ENCODE data around the gene ZBTB9.

GRCh38 chr6:33443619-33444504 is 10.5 kb upstream of the ZBTB9 start:
- TF ChIP-seq PBX3 (IDR thresholded peaks at IDR 0.05) (no peak), CTCF (IDR thresholded peaks at IDR 0.05) (no peak), CBX8 (IDR thresholded peaks at IDR 0.05) (no peak), RAD21 (conservative IDR thresholded peaks at IDR 0.05 in 1 of 2, IDR thresholded peaks at IDR 0.05 in 1 of 2) (no peak), TP53 (CRISPR knock-in tag; IDR thresholded peaks at IDR 0.05) (no peak), RCOR1 (IDR thresholded peaks at IDR 0.05; ENCODE audit: low read depth, low read length) (no peak), POLR2A (IDR thresholded peaks at IDR 0.05; ENCODE audit: low read length) (no peak), CHD2 (IDR thresholded peaks at IDR 0.05; ENCODE audit: low read length, partially characterized antibody) (no peak), ZFP36 (IDR thresholded peaks at IDR 0.05; ENCODE audit: borderline replicate concordance, partially characterized antibody) (no peak), EHMT2 (IDR thresholded peaks at IDR 0.05; ENCODE audit: low read depth) (no peak), EP300 (IDR thresholded peaks at IDR 0.05) (no peak), CHD4 (IDR thresholded peaks at IDR 0.05; ENCODE audit: borderline replicate concordance) (no peak), HMGXB4 (CRISPR knock-in tag; IDR thresholded peaks at IDR 0.05; ENCODE audit: borderline replicate concordance) (no peak), MAZ (IDR thresholded peaks at IDR 0.05; ENCODE audit: borderline replicate concordance, low read depth, low read length) (no peak)

All from A549 (cell line).